Measurements from ENCODE around the gene DHRSX. TPM values are rescaled to one million over a fixed set of nuclear protein-coding genes. Genes with fewer than 3 reads are reported as not detected.

The DHRSX gene
- total RNA-seq, 1 experiment from 2014 or later: 21.5 TPM

GRCh38 chrX:2330910-2331309 is 169.9 kb downstream of the DHRSX start:
- no peak overlapping the region for H3K4me3 Mint-ChIP-seq (ENCODE audit: low read depth, unreplicated experiment)
- no peak for TF ChIP-seq CTCF (IDR thresholded peaks at IDR 0.05; ENCODE audit: unreplicated experiment)
- intact Hi-C loops (cut with micrococcal nuclease; ENCODE audit: unreplicated experiment): no loop called here
- H3K27me3 Mint-ChIP-seq (ENCODE audit: unreplicated experiment): no peaks in the 10 kb centered on the region
- H3K36me3 Mint-ChIP-seq (ENCODE audit: insufficient read depth, unreplicated experiment): no peaks in the 10 kb centered on the region
- no peaks in the 10 kb centered on the region for H3K4me1 Mint-ChIP-seq (ENCODE audit: low read depth, unreplicated experiment)
- H3K27ac Mint-ChIP-seq (ENCODE audit: unreplicated experiment): no peak overlapping the region
- H3K9me3 Mint-ChIP-seq (ENCODE audit: low read depth, unreplicated experiment): no peaks in the 10 kb centered on the region
- no peak for DNase-seq
- CTCF ChIA-PET: no interaction called here
- BruUV-seq (replicated peaks): no TSS peak

- no peak for TF ChIP-seq CTCF (IDR thresholded peaks at IDR 0.05; ENCODE audit: unreplicated experiment)
- Mint-ChIP-seq H3K27me3 (ENCODE audit: unreplicated experiment) (no peaks in the 10 kb centered on the region), H3K4me3 (ENCODE audit: low read depth, unreplicated experiment) (no peak overlapping the region), H3K27ac (ENCODE audit: unreplicated experiment) (no peak overlapping the region), H3K9me3 (ENCODE audit: low read depth, unreplicated experiment) (peaks cover 3% of the 10 kb centered on the region), H3K4me1 (ENCODE audit: low read depth, unreplicated experiment) (no peaks in the 10 kb centered on the region), H3K36me3 (ENCODE audit: insufficient read depth, unreplicated experiment) (no peaks in the 10 kb centered on the region)
- no peak for DNase-seq
- no TSS peak for BruUV-seq (replicated peaks)
- intact Hi-C loops (cut with micrococcal nuclease; ENCODE audit: unreplicated experiment): no loop called here
- CTCF ChIA-PET: no interaction called here
Observed at GRCh38 chrX:2330487-2330886, 170.3 kb downstream of the DHRSX start.

GRCh38 chrX:2327423-2327822 is 173.4 kb downstream of the DHRSX start:
- BruUV-seq (replicated peaks): no TSS peak

GRCh38 chrX:2325076-2325784 is 175.5 kb downstream of the DHRSX start:
- DNase-seq: no peak
- Mint-ChIP-seq H3K9me3 (ENCODE audit: low read depth, unreplicated experiment) (peaks cover 5% of the 10 kb centered on the region), H3K4me3 (ENCODE audit: low read depth, unreplicated experiment) (no peak overlapping the region), H3K27me3 (ENCODE audit: unreplicated experiment) (no peaks in the 10 kb centered on the region), H3K27ac (ENCODE audit: unreplicated experiment) (no peak overlapping the region), H3K36me3 (ENCODE audit: insufficient read depth, unreplicated experiment) (no peaks in the 10 kb centered on the region), H3K4me1 (ENCODE audit: low read depth, unreplicated experiment) (no peaks in the 10 kb centered on the region)
- CTCF ChIA-PET: no interaction called here
- TF ChIP-seq CTCF (IDR thresholded peaks at IDR 0.05; ENCODE audit: unreplicated experiment): no peak
- intact Hi-C loops (cut with micrococcal nuclease; ENCODE audit: unreplicated experiment): no loop called here
- no TSS peak for BruUV-seq (replicated peaks)

More at GRCh38 chrX:2327423-2327822, 173.4 kb downstream of the DHRSX start:
- Mint-ChIP-seq H3K27me3 (ENCODE audit: unreplicated experiment) (no peaks in the 10 kb centered on the region), H3K36me3 (ENCODE audit: insufficient read depth, unreplicated experiment) (no peaks in the 10 kb centered on the region), H3K27ac (ENCODE audit: unreplicated experiment) (no peak overlapping the region), H3K4me1 (ENCODE audit: low read depth, unreplicated experiment) (no peaks in the 10 kb centered on the region), H3K4me3 (ENCODE audit: low read depth, unreplicated experiment) (no peak overlapping the region), H3K9me3 (ENCODE audit: low read depth, unreplicated experiment) (peaks cover 5% of the 10 kb centered on the region)
- TF ChIP-seq CTCF (IDR thresholded peaks at IDR 0.05; ENCODE audit: unreplicated experiment): no peak
- no peak for DNase-seq
- CTCF ChIA-PET: no interaction called here
- intact Hi-C loops (cut with micrococcal nuclease; ENCODE audit: unreplicated experiment): no loop called here
